HL-60 (cell line): ENCODE results near the gene ZNF486.
A peak's percentile ranks its signal among the peaks of the same experiment; 100 is the strongest.

Experiments used
- DNase-seq, 2 experiments: peaks; one replicate each; pipeline ENCODE4 v3.0.0-alpha.2; 2010 to 2020; ENCODE audit warnings: low read depth in 1 of 2, low spot score in 1 of 2
- H3K27ac ChIP-seq: fragments of 250-450 bp; sonication (Bioruptor Pico); replicated peaks from 2 replicates; pipeline ENCODE4 v1.5.1; 2020; ENCODE audit warnings: mild to moderate bottlenecking, moderate library complexity
- H3K27me3 ChIP-seq: fragments of 250-450 bp; sonication (Bioruptor Pico); 2 replicates; pipeline ENCODE4 v1.5.1; 2021; ENCODE audit warnings: mild to moderate bottlenecking, moderate library complexity; ENCODE audit not compliant: insufficient read depth, poor library complexity, severe bottlenecking
- H3K4me3 ChIP-seq: replicated peaks from 2 replicates; pipeline ENCODE4 v1.5.1; 2011; ENCODE audit warnings: mild to moderate bottlenecking, control low read depth, low read length; ENCODE audit not compliant: insufficient read depth
- CTCF ChIP-seq: IDR thresholded peaks from one replicate; pipeline ENCODE4 v1.5.1; 2011; ENCODE audit warnings: low read length, control low read depth, inconsistent platforms; ENCODE audit not compliant: insufficient read depth
- GABPA ChIP-seq: IDR thresholded peaks from 2 replicates; pipeline ENCODE4 v1.6.1; 2012; ENCODE audit warnings: low read depth
- POLR2AphosphoS5 ChIP-seq: IDR thresholded peaks from 2 replicates; pipeline ENCODE4 v1.6.1; 2012; ENCODE audit warnings: low read depth
- SPI1 ChIP-seq: IDR thresholded peaks from 2 replicates; pipeline ENCODE4 v1.6.1; 2012; ENCODE audit warnings: low read depth, mild to moderate bottlenecking, borderline replicate concordance
- TF ChIP-seq, protein P1 (sequence below): IDR thresholded peaks from 2 replicates; pipeline ENCODE4 v1.6.1; 2012; ENCODE audit warnings: low read depth; ENCODE audit not compliant: insufficient replicate concordance

Gene ZNF486

GRCh38 chr19:20162821-20163220, 4.2 kb upstream of the ZNF486 start:
- Histone ChIP-seq H3K27ac (peak overlapping the region; percentile 21; the same call in 1 of the 2 replicates), H3K27me3 (no peaks in the 10 kb centered on the region), H3K4me3 (no peak overlapping the region)
- TF ChIP-seq CTCF, result no peak
- peak; percentile 78 for TF ChIP-seq SPI1
- no peak for TF ChIP-seq POLR2AphosphoS5
- no peak for TF ChIP-seq GABPA
- TF ChIP-seq, protein P1, sequence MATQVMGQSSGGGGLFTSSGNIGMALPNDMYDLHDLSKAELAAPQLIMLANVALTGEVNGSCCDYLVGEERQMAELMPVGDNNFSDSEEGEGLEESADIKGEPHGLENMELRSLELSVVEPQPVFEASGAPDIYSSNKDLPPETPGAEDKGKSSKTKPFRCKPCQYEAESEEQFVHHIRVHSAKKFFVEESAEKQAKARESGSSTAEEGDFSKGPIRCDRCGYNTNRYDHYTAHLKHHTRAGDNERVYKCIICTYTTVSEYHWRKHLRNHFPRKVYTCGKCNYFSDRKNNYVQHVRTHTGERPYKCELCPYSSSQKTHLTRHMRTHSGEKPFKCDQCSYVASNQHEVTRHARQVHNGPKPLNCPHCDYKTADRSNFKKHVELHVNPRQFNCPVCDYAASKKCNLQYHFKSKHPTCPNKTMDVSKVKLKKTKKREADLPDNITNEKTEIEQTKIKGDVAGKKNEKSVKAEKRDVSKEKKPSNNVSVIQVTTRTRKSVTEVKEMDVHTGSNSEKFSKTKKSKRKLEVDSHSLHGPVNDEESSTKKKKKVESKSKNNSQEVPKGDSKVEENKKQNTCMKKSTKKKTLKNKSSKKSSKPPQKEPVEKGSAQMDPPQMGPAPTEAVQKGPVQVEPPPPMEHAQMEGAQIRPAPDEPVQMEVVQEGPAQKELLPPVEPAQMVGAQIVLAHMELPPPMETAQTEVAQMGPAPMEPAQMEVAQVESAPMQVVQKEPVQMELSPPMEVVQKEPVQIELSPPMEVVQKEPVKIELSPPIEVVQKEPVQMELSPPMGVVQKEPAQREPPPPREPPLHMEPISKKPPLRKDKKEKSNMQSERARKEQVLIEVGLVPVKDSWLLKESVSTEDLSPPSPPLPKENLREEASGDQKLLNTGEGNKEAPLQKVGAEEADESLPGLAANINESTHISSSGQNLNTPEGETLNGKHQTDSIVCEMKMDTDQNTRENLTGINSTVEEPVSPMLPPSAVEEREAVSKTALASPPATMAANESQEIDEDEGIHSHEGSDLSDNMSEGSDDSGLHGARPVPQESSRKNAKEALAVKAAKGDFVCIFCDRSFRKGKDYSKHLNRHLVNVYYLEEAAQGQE, result no peak
- DNase-seq, result peak; percentile 0 to 76

DNA sequence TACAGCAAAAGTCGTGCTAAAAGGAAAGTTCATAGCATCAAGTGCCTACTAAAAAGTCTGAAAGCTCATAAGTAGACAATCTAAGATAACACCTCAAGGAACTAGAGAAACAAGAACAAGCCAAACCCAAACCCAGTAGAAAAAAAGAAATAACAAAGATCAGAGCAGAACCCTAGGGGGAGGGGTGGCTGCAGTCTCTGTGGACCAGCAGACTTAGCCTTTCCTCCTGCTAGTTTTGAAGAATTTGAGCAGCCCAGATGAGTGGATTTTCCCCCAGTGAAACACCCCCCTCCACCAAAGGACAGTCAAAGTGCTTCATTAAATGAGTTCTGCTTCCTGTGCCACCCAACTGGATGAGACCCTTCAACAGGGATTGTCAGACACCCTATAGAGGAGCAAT, 2.6 kb upstream of the ZNF486 start:
- no peak for TF ChIP-seq CTCF
- TF ChIP-seq GABPA, result no peak
- no peak for TF ChIP-seq POLR2AphosphoS5
- TF ChIP-seq, protein P1, result no peak
- TF ChIP-seq SPI1, result no peak
- Histone ChIP-seq H3K27me3 (no peaks in the 10 kb centered on the region), H3K27ac (no peak overlapping the region), H3K4me3 (no peak overlapping the region)
- no peak for DNase-seq

GRCh38 chr19:20165971-20166592, 932 bp upstream of the ZNF486 start:
- no peak for DNase-seq
- no peaks in the 10 kb centered on the region for H3K27me3 ChIP-seq
- H3K27ac ChIP-seq, result no peak overlapping the region
- H3K4me3 ChIP-seq, result no peak overlapping the region
- TF ChIP-seq POLR2AphosphoS5, result no peak
- TF ChIP-seq, protein P1, result no peak
- TF ChIP-seq GABPA, result no peak
- TF ChIP-seq SPI1, result no peak
- TF ChIP-seq CTCF, result no peak
